HG03060 (cell line): ENCODE results near the gene ABLIM2.
"Not testable (repeated sequence)": the region's sequence is repeated elsewhere in the genome, so short reads cannot be mapped to it uniquely, and the experiment has no call there.

Experiments
- ATAC-seq: cut with Tn5 transposase; IDR thresholded peaks from one replicate; pipeline ENCODE4 v1.9.1; 2021; ENCODE audit warnings: low read depth, moderate number of reproducible peaks; ENCODE audit not compliant: unreplicated experiment

ABLIM2 gene

GRCh38 chr4:7955393-7955792 is 203.2 kb downstream of the ABLIM2 start:
- ATAC-seq, result no peak

GRCh38 chr4:7952615-7953014 is 206.0 kb downstream of the ABLIM2 start:
- ATAC-seq, result no peak

GRCh38 chr4:7950301-7951092 is 208.1 kb downstream of the ABLIM2 start:
- ATAC-seq, result no peak

GRCh38 chr4:7949759-7950158 is 208.9 kb downstream of the ABLIM2 start:
- ATAC-seq, result no peak

GRCh38 chr4:7947927-7948326 is 210.7 kb downstream of the ABLIM2 start:
- no peak for ATAC-seq

- no peak for ATAC-seq
Observed at GRCh38 chr4:7945709-7946380, 212.8 kb downstream of the ABLIM2 start.

GRCh38 chr4:7944599-7945220 is 213.9 kb downstream of the ABLIM2 start:
- no peak for ATAC-seq

GRCh38 chr4:7943688-7944087 is 214.9 kb downstream of the ABLIM2 start:
- ATAC-seq, result not testable (repeated sequence)

- ATAC-seq, result no peak
Observed at GRCh38 chr4:7943211-7943610, 215.4 kb downstream of the ABLIM2 start.

- no peak for ATAC-seq
Observed at GRCh38 chr4:7941965-7942496, 216.6 kb downstream of the ABLIM2 start.

- no peak for ATAC-seq
Observed at GRCh38 chr4:7941111-7941964, 217.3 kb downstream of the ABLIM2 start.

GRCh38 chr4:7939377-7940108 is 219.1 kb downstream of the ABLIM2 start, which contains the start of gene AFAP1:
Gene AFAP1, minus strand, starts transcription at chr4:7939861. Its CDS starts 67,783 bp downstream, at chr4:7872078.
- no peak for ATAC-seq

- no peak for ATAC-seq
Observed at GRCh38 chr4:7938609-7939376, 219.8 kb downstream of the ABLIM2 start.

GRCh38 chr4:7938266-7938608 is 220.4 kb downstream of the ABLIM2 start:
- no peak for ATAC-seq

- ATAC-seq, result no peak
Observed at GRCh38 chr4:7937006-7937405, 221.6 kb downstream of the ABLIM2 start.

GRCh38 chr4:7933651-7934510 is 224.7 kb downstream of the ABLIM2 start:
- ATAC-seq, result no peak

GRCh38 chr4:7932287-7932686 is 226.3 kb downstream of the ABLIM2 start:
- ATAC-seq, result no peak
